Anterior cingulate cortex (tissue), 58 donors: ENCODE results near the gene LBHD1.
A peak's percentile ranks its signal among the peaks of the same experiment; 100 is the strongest.
"Not testable (repeated sequence)": the region's sequence is repeated elsewhere in the genome, so short reads cannot be mapped to it uniquely, and the experiment has no call there.

Experiments used
- DNase-seq, 58 donors: peaks; one replicate each; lab custom pipeline; 2025; lab: John Stamatoyannopoulos, UW

Gene LBHD1

GRCh38 chr11:62665599-62666258 lies 6.3 kb downstream of the LBHD1 start:
- peak in 29 of 58 donors; percentile 33 to 80 (median 58) for DNase-seq

- DNase-seq: peak; percentile 59 to 97 (median 94)
These were observed 6.9 kb downstream of the LBHD1 start, which contains the start of the genes C11orf98 and CSKMT for GRCh38 chr11:62665075-62665598. Gene C11orf98, minus strand, starts transcription at chr11:62665210. Its CDS starts 41 bp downstream, at chr11:62665169. Gene CSKMT, plus strand, starts transcription at chr11:62665312. Its CDS starts 568 bp downstream, at chr11:62665880.

GRCh38 chr11:62664405-62665074 lies 7.5 kb downstream of the LBHD1 start:
- peak in 17 of 58 donors; percentile 48 to 72 (median 62) for DNase-seq

GRCh38 chr11:62656796-62657429 lies 15.2 kb downstream of the LBHD1 start:
- no peak for DNase-seq

- no peak for DNase-seq
These were observed 17.8 kb downstream of the LBHD1 start for GRCh38 chr11:62654297-62654696.

- DNase-seq: no peak
These were observed 19.7 kb downstream of the LBHD1 start for GRCh38 chr11:62652161-62653006.

- DNase-seq: not testable (repeated sequence)
These were observed 21.8 kb downstream of the LBHD1 start for GRCh38 chr11:62650283-62650682.

- DNase-seq: no peak
These were observed 22.6 kb downstream of the LBHD1 start for GRCh38 chr11:62649486-62649885.

- DNase-seq: no peak
These were observed 23.1 kb downstream of the LBHD1 start for GRCh38 chr11:62648967-62649364.

- DNase-seq: no peak
These were observed 23.7 kb downstream of the LBHD1 start for GRCh38 chr11:62648185-62648966.

GRCh38 chr11:62647609-62648005 lies 24.5 kb downstream of the LBHD1 start:
- no peak for DNase-seq

GRCh38 chr11:62646825-62647608 lies 25.1 kb downstream of the LBHD1 start:
- peak in 4 of 58 donors; percentile 8 to 39 (median 31) for DNase-seq

GRCh38 chr11:62645946-62646824 lies 25.9 kb downstream of the LBHD1 start, which contains the start of gene GANAB:
Gene GANAB, minus strand, starts transcription at chr11:62646613. Its CDS starts 14 bp downstream, at chr11:62646599.
- DNase-seq: peak; percentile 76 to 99 (median 97)

- DNase-seq: no peak
These were observed 26.5 kb downstream of the LBHD1 start for GRCh38 chr11:62645671-62645945.

- no peak for DNase-seq
These were observed 27.8 kb downstream of the LBHD1 start for GRCh38 chr11:62644220-62644619.

GRCh38 chr11:62632492-62632891 lies 39.6 kb downstream of the LBHD1 start:
- DNase-seq: no peak

GRCh38 chr11:62627713-62628112 lies 44.4 kb downstream of the LBHD1 start:
- DNase-seq: no peak
